Stimulated activated memory B cell treated with anti-CD40 and anti-IgM and Interleukin-4, amounts not matched to agents 10 μg/mL and 1 μg/mL and 100 μg/mL, for 72 hours (primary cell): ENCODE data around the gene TRDMT1.

Experiments
- ATAC-seq: fragments of 150-1000 bp; cut with Tn5 transposase; 2 replicates; pipeline ENCODE4 v1.10.0; 2021
- H3K27ac Mint-ChIP-seq: one replicate; pipeline ENCODE4 v1.8.0; 2022; ENCODE audit warnings: mild to moderate bottlenecking, mixed read lengths
- H3K27me3 Mint-ChIP-seq: one replicate; pipeline ENCODE4 v1.8.0; 2022; ENCODE audit warnings: mixed read lengths
- H3K36me3 Mint-ChIP-seq: one replicate; pipeline ENCODE4 v1.8.0; 2022; ENCODE audit warnings: mixed read lengths
- H3K4me1 Mint-ChIP-seq: one replicate; pipeline ENCODE4 v1.8.0; 2022; ENCODE audit warnings: mixed read lengths
- H3K4me3 Mint-ChIP-seq: one replicate; pipeline ENCODE4 v1.8.0; 2022; ENCODE audit warnings: mild to moderate bottlenecking, moderate library complexity, mixed read lengths
- H3K9me3 Mint-ChIP-seq: one replicate; pipeline ENCODE4 v1.8.0; 2022; ENCODE audit warnings: mixed read lengths

Gene TRDMT1

DNA sequence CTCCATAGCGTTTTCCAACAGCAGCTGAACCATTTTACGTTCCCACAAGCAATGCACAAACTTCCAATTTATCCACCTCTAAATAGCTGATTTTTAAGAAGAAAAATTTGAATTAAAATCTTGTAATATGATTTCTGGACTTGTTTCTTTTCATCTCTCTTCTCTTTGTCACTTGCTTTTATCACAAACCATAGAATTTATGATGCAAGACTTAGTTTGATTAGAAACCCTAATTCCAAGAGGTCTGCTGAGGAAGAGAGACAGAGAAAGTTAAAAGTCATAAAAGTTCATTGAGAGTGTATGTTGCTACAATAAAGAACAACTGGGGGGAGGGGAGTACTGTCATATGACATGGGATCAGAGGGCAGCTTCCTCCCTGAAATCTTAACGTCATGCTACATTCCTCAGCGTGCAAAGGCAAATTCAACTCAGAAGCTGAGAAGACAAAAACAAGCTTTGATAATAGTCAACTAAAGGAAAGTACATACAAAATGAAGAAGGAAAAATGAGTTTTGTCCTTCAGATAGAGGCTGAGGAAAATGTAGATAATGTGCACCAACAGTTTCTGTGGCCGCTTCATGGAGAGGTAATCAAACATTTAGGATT is 53.5 kb downstream of the TRDMT1 start:
- ATAC-seq: no peak
- Mint-ChIP-seq H3K27me3 (no peaks in the 10 kb centered on the region), H3K36me3 (peaks cover 28% of the 10 kb centered on the region), H3K4me3 (no peak overlapping the region), H3K4me1 (no peaks in the 10 kb centered on the region), H3K27ac (no peak overlapping the region), H3K9me3 (no peaks in the 10 kb centered on the region)

DNA sequence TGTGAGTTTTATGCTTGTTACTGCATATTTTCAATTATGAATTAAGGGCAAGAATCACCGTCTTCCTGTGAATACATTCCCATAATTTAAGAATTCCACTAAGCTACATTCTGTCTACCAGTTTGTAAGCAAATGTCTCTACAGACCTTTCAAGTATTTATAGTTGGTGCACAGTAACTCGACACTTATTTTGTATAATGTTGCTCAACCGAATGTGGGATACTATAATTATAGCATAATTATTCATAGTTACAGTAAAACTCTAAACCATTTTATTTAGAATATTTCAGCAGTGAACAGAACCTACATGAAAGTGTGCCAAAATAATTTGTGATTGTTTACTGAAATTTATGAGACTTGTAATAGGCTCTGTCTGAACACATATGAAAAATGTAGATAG is 54.6 kb downstream of the TRDMT1 start:
- ATAC-seq: no peak
- no peak overlapping the region for H3K27ac Mint-ChIP-seq

DNA sequence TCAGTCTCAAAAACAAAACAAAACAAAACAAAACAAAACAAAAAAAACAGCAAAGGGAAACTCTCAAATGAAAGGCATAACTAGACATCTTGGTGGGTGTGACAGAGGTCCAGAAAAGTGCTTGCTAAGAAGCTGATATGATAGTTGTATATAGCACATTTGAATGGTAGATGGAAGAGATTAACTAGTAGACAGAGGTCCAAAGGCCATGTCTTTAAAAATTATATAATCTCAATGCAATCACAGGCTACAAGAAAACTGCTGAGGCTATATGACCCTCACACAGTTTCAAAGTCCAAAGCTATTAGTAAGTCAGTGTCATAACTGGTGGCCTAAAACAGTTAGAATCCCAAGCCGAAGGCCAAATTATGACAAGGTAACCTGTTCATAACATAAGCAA is 56.2 kb downstream of the TRDMT1 start:
- H3K27me3 Mint-ChIP-seq: no peaks in the 10 kb centered on the region
- H3K36me3 Mint-ChIP-seq: peaks cover 17% of the 10 kb centered on the region
- H3K4me3 Mint-ChIP-seq: no peak overlapping the region
- no peaks in the 10 kb centered on the region for H3K4me1 Mint-ChIP-seq
- no peak for ATAC-seq
- H3K27ac Mint-ChIP-seq: no peak overlapping the region
- no peaks in the 10 kb centered on the region for H3K9me3 Mint-ChIP-seq

More for the DNA sequence above, 54.6 kb downstream of the TRDMT1 start:
- Mint-ChIP-seq H3K36me3 (peaks cover 20% of the 10 kb centered on the region), H3K9me3 (no peaks in the 10 kb centered on the region), H3K4me1 (no peaks in the 10 kb centered on the region), H3K27me3 (no peaks in the 10 kb centered on the region), H3K4me3 (no peak overlapping the region)

DNA sequence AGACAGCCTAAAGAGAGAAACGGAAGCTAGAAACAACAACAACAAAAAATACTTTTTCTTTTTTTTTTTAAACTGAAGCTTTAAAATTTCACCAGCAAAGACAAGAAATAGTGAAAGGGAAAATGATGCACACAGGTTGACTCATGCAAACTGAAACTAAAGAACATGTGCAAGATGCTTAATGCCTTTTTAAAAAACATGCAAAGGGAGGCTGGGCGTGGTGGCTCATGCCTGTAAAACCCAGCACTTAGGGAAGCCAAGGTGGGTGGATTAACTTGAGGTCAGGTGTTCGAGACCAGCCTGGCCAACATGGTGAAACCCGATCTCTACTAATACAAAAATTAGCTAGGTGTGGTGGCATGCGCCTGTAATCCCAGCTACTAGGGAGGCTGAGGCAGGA is 56.7 kb downstream of the TRDMT1 start:
- Mint-ChIP-seq H3K9me3 (no peaks in the 10 kb centered on the region), H3K27ac (no peak overlapping the region), H3K4me1 (no peaks in the 10 kb centered on the region), H3K27me3 (no peaks in the 10 kb centered on the region), H3K36me3 (peaks cover 14% of the 10 kb centered on the region), H3K4me3 (no peak overlapping the region)
- no peak for ATAC-seq

DNA sequence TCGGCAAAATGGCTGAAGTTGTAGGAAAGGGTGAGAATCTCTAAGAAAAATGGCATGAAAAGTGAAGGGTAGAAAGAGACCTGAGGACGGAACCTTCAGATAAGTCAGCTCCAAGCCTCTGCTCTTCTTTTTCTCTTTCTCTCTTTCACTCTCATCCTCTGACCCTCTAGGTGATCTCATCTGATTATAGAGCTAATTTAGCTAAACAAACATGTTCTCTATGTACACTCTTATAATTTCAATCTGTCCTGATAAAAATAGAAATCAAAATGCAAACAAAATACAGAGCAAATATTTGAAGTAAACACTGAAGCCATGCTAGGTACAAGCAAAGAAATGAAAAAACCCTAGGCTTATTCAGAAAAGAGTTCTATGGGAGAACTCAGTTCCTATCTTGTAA is 57.4 kb downstream of the TRDMT1 start:
- H3K4me3 Mint-ChIP-seq: no peak overlapping the region
- H3K4me1 Mint-ChIP-seq: no peaks in the 10 kb centered on the region
- H3K27me3 Mint-ChIP-seq: no peaks in the 10 kb centered on the region
- no peaks in the 10 kb centered on the region for H3K9me3 Mint-ChIP-seq
- peaks cover 9% of the 10 kb centered on the region for H3K36me3 Mint-ChIP-seq
- H3K27ac Mint-ChIP-seq: no peak overlapping the region
- no peak for ATAC-seq

- Mint-ChIP-seq H3K4me1 (no peaks in the 10 kb centered on the region), H3K27me3 (no peaks in the 10 kb centered on the region), H3K36me3 (peaks cover 9% of the 10 kb centered on the region), H3K27ac (no peak overlapping the region), H3K9me3 (no peaks in the 10 kb centered on the region), H3K4me3 (no peak overlapping the region)
- ATAC-seq: no peak
Measured at GRCh38 chr10:17143055-17143690, 58.3 kb downstream of the TRDMT1 start.

DNA sequence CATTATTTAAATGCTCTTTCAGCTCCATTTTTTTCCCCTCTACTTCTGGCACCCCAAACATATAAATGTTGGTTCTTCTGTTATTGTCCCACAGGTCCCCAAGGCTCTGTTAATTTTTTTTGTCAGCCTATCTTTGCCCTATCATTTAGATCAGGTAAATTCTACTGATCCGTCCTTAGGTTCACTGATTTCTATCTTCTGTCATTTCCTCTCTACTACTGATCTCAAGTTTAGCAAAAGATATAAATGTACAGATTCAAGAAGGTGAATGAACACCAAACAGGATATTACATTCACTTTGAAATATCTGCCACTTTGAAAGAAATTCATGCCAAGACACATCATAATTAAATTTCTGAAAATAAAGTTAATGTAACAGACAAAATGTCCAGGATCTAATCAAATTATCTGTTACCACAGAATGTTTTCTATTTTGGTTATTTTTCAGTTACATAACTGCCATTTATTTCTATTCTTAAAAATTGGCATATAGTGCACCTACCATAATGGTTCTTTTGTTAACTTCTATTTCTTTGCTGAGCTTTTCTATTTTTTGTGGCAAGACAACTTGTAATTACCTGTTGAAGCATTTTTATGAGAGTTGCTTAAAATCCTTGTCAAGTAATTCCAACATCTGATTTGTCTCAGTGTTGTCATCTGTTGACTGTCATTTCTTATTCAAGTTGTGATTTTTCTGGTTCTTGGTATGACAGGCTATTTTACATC is 59.8 kb downstream of the TRDMT1 start:
- Mint-ChIP-seq H3K9me3 (no peaks in the 10 kb centered on the region), H3K36me3 (no peaks in the 10 kb centered on the region), H3K27ac (no peak overlapping the region), H3K27me3 (no peaks in the 10 kb centered on the region), H3K4me1 (no peaks in the 10 kb centered on the region), H3K4me3 (no peak overlapping the region)
- ATAC-seq: no peak

- Mint-ChIP-seq H3K4me3 (no peak overlapping the region), H3K4me1 (no peaks in the 10 kb centered on the region), H3K27ac (no peak overlapping the region), H3K9me3 (no peaks in the 10 kb centered on the region), H3K36me3 (no peaks in the 10 kb centered on the region), H3K27me3 (no peaks in the 10 kb centered on the region)
- ATAC-seq: no peak
Measured at GRCh38 chr10:17140386-17140761, 61.1 kb downstream of the TRDMT1 start.

DNA sequence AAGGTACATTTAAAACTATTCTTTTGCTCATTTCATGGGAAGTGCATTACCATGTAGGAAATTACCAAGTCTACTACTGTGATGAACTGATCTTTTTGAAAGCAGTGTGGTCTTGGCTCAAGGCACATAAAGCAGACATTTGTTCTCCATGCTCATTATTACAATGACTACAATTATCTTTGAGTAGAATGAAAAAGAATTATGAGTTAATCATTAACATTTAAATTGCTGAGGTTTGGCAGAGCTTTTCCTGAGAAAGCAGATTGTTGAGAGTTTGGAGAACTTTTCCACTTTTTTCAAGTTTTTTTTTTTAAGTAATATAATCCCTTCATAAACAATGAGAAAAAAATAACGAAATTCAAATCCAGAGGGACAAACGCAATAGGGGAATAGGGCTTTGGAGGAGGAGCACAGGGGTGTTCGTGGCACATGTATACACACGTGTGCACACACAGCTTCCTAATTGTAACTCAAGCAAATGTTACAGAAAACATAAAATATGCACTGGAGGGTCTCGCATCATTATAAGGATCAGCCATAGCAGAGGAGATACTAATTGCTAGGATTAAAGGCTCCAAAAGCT is 62.9 kb downstream of the TRDMT1 start:
- ATAC-seq: no peak
- Mint-ChIP-seq H3K4me1 (no peaks in the 10 kb centered on the region), H3K36me3 (no peaks in the 10 kb centered on the region), H3K4me3 (no peak overlapping the region), H3K9me3 (no peaks in the 10 kb centered on the region), H3K27ac (no peak overlapping the region), H3K27me3 (no peaks in the 10 kb centered on the region)

DNA sequence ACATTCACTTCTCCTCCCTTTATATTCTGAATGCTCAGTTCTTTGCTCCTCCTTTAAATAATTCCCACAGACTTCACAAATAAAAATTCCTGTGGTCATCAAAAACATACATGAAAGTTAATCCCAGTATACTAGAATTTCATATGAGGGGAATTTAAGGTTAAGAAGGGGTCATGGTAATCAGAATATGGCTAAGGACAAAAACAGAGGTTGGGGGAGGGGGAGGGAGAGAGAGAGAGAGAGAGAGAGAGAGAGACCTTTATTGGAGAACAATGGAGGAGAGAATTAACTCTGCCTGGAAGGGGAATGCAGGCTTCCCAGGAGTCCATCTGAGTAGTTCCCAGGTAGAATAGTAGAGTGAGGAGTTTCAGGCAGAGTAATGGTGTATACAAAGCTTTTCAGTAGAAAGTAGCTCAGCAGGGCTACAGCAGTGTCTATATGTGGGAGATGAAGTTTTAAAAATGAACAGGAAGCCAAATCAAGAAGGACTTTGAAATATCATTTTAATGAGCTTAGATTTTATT is 66.7 kb downstream of the TRDMT1 start:
- Mint-ChIP-seq H3K27ac (no peak overlapping the region), H3K27me3 (peaks cover 12% of the 10 kb centered on the region), H3K36me3 (no peaks in the 10 kb centered on the region), H3K4me1 (no peaks in the 10 kb centered on the region), H3K4me3 (no peak overlapping the region), H3K9me3 (no peaks in the 10 kb centered on the region)
- ATAC-seq: no peak

- Mint-ChIP-seq H3K27ac (no peak overlapping the region), H3K4me1 (no peaks in the 10 kb centered on the region), H3K36me3 (no peaks in the 10 kb centered on the region), H3K27me3 (peaks cover 12% of the 10 kb centered on the region), H3K9me3 (no peaks in the 10 kb centered on the region), H3K4me3 (no peak overlapping the region)
- no peak for ATAC-seq
Measured at GRCh38 chr10:17134282-17134681, 67.2 kb downstream of the TRDMT1 start.

DNA sequence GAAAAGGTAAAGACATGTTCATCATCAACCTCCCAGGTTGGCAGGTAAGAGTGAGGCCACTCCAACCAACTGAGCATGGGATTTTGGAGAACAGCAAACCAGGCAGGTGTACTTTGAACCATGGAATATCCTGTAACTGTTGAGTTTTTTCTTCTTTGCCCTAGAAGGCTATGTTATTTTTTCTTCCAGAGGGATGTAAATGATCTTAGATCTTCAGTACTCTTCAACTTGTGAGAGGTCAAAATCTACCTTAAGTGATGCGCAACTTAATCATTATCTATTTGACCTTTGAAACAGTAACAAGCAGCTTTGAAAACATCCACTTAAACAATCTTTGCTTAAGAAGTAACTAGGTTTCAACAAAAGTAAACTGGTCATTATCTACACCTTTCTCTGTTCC is 71.7 kb downstream of the TRDMT1 start, which contains the start of gene CUBN:
Gene CUBN, minus strand, starts transcription at position 71 of the 400 bp plus-strand sequence. Its CDS starts 46 bp downstream, at position 25.
- peaks cover 12% of the 10 kb centered on the region for H3K27me3 Mint-ChIP-seq
- ATAC-seq: no peak
- H3K4me3 Mint-ChIP-seq: no peak within 1 kb of the TSS
- no peaks in the 10 kb centered on the region for H3K9me3 Mint-ChIP-seq
- no peak within 1 kb of the TSS for H3K27ac Mint-ChIP-seq
- no peaks in the 10 kb centered on the region for H3K4me1 Mint-ChIP-seq
- peaks cover 6% of the 10 kb centered on the region for H3K36me3 Mint-ChIP-seq

- H3K27me3 Mint-ChIP-seq: peaks cover 11% of the 10 kb centered on the region
- H3K36me3 Mint-ChIP-seq: peaks cover 6% of the 10 kb centered on the region
- no peaks in the 10 kb centered on the region for H3K4me1 Mint-ChIP-seq
- H3K27ac Mint-ChIP-seq: no peak overlapping the region
- H3K4me3 Mint-ChIP-seq: no peak overlapping the region
- no peak for ATAC-seq
- H3K9me3 Mint-ChIP-seq: no peaks in the 10 kb centered on the region
Measured at GRCh38 chr10:17128261-17128660, 73.2 kb downstream of the TRDMT1 start.

- H3K27ac Mint-ChIP-seq: no peak overlapping the region
- peaks cover 16% of the 10 kb centered on the region for H3K36me3 Mint-ChIP-seq
- H3K27me3 Mint-ChIP-seq: no peaks in the 10 kb centered on the region
- no peak overlapping the region for H3K4me3 Mint-ChIP-seq
- H3K9me3 Mint-ChIP-seq: no peaks in the 10 kb centered on the region
- no peaks in the 10 kb centered on the region for H3K4me1 Mint-ChIP-seq
- no peak for ATAC-seq
Measured at GRCh38 chr10:17126327-17126726, 75.1 kb downstream of the TRDMT1 start.

- no peak overlapping the region for H3K4me3 Mint-ChIP-seq
- no peaks in the 10 kb centered on the region for H3K9me3 Mint-ChIP-seq
- no peaks in the 10 kb centered on the region for H3K4me1 Mint-ChIP-seq
- ATAC-seq: no peak
- H3K27ac Mint-ChIP-seq: no peak overlapping the region
- peaks cover 26% of the 10 kb centered on the region for H3K36me3 Mint-ChIP-seq
- H3K27me3 Mint-ChIP-seq: no peaks in the 10 kb centered on the region
Measured at GRCh38 chr10:17125206-17125893, 76.1 kb downstream of the TRDMT1 start.
